ENCODE measurements around the gene AFAP1L2.

DNA sequence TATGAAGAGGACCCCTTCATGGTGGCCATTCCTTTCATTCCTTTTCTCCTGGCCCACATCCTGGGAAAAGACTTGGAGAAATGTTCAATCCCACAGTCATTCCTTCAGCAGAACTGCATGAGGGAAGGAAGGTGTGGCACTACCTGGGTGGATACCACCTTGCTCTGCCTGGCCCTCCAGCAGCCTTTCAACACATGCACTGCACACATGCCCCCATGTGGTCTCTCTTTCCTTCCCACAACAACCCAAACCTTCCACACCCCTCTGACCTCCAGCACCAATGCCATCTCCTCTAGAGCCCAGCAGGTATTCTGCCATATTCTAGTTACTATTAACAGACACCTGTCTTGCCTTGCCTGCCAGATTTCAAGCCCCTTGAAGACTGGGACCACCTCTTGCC lies 40.5 kb upstream of the AFAP1L2 start:
- TF ChIP-seq, protein P1, sequence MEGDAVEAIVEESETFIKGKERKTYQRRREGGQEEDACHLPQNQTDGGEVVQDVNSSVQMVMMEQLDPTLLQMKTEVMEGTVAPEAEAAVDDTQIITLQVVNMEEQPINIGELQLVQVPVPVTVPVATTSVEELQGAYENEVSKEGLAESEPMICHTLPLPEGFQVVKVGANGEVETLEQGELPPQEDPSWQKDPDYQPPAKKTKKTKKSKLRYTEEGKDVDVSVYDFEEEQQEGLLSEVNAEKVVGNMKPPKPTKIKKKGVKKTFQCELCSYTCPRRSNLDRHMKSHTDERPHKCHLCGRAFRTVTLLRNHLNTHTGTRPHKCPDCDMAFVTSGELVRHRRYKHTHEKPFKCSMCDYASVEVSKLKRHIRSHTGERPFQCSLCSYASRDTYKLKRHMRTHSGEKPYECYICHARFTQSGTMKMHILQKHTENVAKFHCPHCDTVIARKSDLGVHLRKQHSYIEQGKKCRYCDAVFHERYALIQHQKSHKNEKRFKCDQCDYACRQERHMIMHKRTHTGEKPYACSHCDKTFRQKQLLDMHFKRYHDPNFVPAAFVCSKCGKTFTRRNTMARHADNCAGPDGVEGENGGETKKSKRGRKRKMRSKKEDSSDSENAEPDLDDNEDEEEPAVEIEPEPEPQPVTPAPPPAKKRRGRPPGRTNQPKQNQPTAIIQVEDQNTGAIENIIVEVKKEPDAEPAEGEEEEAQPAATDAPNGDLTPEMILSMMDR (IDR thresholded peaks at IDR 0.05; ENCODE audit: low read depth, low read length, poor library complexity, severe bottlenecking), result no peak
- TF ChIP-seq EZH2phosphoT487 (IDR thresholded peaks at IDR 0.05; ENCODE audit: borderline replicate concordance, low read length), result no peak
